ENCODE data around the gene SYTL3. TPM values are rescaled to one million over a fixed set of nuclear protein-coding genes. Genes with fewer than 3 reads are reported as not detected.

The SYTL3 gene
- total RNA-seq, 2 experiments from 2014 or later: 151 to 163 TPM

DNA sequence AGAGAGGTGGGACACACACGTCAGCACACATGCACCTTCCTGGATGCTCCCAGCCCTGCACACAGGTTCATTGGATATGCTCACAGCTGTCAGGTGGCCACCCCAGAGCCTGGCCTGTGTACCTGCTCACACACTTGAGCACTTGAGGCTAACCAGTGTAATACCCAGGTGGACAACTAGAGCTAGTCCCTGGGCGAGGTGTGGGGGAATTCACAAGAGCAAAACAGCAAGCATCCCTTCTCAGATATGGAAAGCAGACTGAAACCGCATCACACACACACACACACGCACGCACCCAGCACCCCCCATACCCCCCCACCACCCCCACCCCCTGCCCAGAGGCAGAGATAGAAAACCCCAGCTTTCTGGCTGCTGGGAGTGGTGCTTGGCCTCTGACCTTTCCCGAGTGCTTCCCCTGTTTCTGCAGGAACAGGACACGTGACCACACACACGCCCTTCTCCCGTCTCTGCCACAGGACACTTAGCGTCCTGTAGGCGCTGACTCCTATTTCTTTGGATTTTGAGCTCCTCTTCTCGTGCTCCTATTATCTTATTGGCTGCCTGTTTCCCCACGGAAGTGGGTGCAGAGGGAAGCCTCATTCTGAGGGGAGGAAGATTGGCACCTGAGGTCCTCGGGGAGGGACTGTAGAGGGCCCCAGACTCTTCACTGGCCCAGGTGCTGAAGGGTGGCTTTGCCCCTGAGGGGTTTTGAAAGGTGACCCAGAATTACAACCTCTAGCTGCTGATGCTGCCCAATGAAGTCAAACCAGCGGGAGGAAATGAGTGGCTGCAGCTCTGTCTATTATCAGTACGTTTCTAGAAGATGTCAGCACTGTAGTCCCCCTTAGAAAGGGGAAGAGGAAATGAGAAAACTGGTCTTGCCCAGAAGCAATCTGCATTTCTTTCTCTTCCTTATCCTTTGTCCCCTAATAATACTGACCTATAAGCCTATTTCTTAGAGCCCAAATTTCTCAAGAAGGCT is 65.8 kb downstream of the SYTL3 start:
- Mint-ChIP-seq H3K4me1 (ENCODE audit: low read depth) (peaks cover 51% of the 10 kb centered on the region), H3K4me3 (no peak overlapping the region), H3K9me3 (no peaks in the 10 kb centered on the region), H3K36me3 (ENCODE audit: low read depth) (peaks cover 76% of the 10 kb centered on the region), H3K27me3 (no peaks in the 10 kb centered on the region), H3K27ac (peak overlapping the region; percentile 3)
- ChIA-PET POLR2A (interaction anchor here (0.6 kb wide), 1 partner anchor 934 kb away, joined by 3 read pairs; no protein-coding TSS in a partner anchor), CTCF (interaction anchor here (1.0 to 1.6 kb wide), 4 partner anchors 10 to 257 kb away, joined by 3 to 7 read pairs (median 4); no protein-coding TSS in a partner anchor)
- DNase-seq (no peak), ATAC-seq (no peak)
- intact Hi-C loops (cut with micrococcal nuclease): loop anchor here (5.0 kb wide), 1 partner anchor 102 kb away; the partner anchor contains the start of gene EZR
- TF ChIP-seq, protein P1, sequence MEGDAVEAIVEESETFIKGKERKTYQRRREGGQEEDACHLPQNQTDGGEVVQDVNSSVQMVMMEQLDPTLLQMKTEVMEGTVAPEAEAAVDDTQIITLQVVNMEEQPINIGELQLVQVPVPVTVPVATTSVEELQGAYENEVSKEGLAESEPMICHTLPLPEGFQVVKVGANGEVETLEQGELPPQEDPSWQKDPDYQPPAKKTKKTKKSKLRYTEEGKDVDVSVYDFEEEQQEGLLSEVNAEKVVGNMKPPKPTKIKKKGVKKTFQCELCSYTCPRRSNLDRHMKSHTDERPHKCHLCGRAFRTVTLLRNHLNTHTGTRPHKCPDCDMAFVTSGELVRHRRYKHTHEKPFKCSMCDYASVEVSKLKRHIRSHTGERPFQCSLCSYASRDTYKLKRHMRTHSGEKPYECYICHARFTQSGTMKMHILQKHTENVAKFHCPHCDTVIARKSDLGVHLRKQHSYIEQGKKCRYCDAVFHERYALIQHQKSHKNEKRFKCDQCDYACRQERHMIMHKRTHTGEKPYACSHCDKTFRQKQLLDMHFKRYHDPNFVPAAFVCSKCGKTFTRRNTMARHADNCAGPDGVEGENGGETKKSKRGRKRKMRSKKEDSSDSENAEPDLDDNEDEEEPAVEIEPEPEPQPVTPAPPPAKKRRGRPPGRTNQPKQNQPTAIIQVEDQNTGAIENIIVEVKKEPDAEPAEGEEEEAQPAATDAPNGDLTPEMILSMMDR (IDR thresholded peaks at IDR 0.05): no peak

DNA sequence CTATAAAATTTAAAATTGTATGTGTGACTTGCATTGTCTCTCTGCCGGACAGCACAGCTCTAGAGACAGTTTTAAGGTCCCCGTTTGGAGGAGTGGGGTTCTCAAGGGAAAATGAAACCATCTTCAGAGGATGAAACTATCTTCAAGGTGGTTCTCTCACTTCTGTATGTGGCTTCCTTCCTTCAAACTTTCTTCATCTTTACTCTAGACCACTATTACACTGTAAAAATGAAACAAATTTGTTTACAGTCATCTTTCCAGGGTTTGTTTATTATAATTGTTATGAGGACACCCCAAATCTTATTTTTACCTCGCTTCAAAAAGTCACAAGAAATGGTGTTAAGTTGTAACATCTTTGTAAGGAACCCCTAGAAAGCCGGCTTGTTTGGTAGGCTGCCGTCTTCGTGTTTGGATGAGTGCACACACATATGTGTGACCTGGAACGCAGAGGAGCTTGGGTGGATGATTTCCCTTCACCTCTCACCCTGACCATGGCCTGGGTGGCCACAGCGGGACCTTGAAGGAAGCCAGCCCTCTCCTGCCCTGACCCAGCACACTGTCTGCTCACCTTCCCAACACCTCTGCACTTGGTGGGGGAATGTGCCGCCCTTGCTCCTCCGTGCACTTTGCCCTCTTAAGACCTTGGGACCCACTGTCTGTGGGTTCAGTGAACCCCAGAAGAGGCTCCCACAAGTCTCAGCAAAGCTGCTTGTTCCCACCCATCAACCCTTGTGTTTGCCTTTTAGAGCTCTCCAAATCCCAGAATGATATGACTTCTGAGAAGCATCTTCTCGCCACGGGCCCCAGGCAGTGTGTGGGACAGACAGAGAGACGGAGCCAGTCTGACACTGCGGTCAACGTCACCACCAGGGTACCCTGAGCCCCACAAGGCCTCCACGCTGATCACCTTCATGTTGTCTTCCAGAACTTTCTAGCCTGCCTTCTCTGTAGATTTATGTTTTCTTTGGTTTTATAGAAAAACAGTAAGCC is 67.8 kb downstream of the SYTL3 start:
- DNase-seq: no peak
- TF ChIP-seq, protein P1 (IDR thresholded peaks at IDR 0.05): no peak
- ATAC-seq: peak; percentile 23
- Mint-ChIP-seq H3K9me3 (no peaks in the 10 kb centered on the region), H3K27ac (peak overlapping the region; percentile 43), H3K36me3 (ENCODE audit: low read depth) (peaks cover 75% of the 10 kb centered on the region), H3K27me3 (no peaks in the 10 kb centered on the region), H3K4me3 (peak overlapping the region; percentile 13), H3K4me1 (ENCODE audit: low read depth) (peaks cover 60% of the 10 kb centered on the region)
- POLR2A ChIA-PET: interaction anchor here (0.6 to 2.4 kb wide), 4 partner anchors 10 to 158 kb away, joined by 3 to 12 read pairs (median 3); no protein-coding TSS in a partner anchor
- CTCF ChIA-PET: interaction anchor here (1.1 to 2.1 kb wide), 7 partner anchors 13 to 497 kb away, joined by 3 to 7 read pairs (median 3); no protein-coding TSS in a partner anchor
- intact Hi-C loops (cut with micrococcal nuclease): loop anchor here (5.0 kb wide), 1 partner anchor 100 kb away; the partner anchor contains the start of gene EZR

DNA sequence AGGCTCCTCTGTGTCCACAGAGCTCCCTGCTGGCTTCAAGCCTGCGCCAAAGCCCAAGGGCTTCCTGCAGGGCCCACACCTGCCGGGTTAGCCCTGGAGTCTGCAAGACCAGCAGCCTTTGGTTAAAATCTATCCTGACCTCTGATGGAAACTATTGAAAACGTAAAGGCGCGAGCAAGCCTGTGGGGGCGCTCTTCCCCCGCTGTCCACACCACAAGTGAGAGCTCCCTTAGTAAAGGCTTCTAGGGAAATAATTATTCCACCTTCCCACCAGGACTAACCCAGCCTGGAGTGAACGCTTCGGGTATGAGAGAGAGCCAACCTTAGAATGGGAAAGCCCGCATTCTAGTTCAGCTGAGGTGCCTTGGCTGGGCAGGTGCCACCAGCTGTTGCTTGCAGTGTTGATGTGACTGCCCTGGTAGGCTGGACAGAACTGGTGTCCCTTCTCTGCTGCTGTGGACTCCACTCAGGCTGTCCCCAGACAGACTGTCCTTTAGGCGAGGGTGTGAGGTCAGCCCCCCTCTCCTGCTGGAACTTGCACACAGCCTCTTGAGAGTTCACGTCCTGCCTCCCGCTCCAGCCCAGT is 68.7 kb downstream of the SYTL3 start:
- ChIA-PET CTCF (interaction anchor here (0.8 to 2.1 kb wide), 8 partner anchors 11 to 416 kb away, joined by 3 to 7 read pairs (median 3); no protein-coding TSS in a partner anchor), POLR2A (interaction anchor here (1.1 to 2.4 kb wide), 3 partner anchors 11 to 159 kb away, joined by 3 to 12 read pairs (median 5); no protein-coding TSS in a partner anchor)
- Mint-ChIP-seq H3K4me3 (no peak overlapping the region), H3K9me3 (no peaks in the 10 kb centered on the region), H3K27me3 (no peaks in the 10 kb centered on the region), H3K4me1 (ENCODE audit: low read depth) (peaks cover 57% of the 10 kb centered on the region), H3K36me3 (ENCODE audit: low read depth) (peaks cover 71% of the 10 kb centered on the region), H3K27ac (no peak overlapping the region)
- TF ChIP-seq, protein P1 (IDR thresholded peaks at IDR 0.05): peak; percentile 39
- intact Hi-C loops (cut with micrococcal nuclease): loop anchor here (5.0 kb wide), 1 partner anchor 99 kb away; the partner anchor contains the start of gene EZR
- DNase-seq: no peak
- ATAC-seq: no peak

DNA sequence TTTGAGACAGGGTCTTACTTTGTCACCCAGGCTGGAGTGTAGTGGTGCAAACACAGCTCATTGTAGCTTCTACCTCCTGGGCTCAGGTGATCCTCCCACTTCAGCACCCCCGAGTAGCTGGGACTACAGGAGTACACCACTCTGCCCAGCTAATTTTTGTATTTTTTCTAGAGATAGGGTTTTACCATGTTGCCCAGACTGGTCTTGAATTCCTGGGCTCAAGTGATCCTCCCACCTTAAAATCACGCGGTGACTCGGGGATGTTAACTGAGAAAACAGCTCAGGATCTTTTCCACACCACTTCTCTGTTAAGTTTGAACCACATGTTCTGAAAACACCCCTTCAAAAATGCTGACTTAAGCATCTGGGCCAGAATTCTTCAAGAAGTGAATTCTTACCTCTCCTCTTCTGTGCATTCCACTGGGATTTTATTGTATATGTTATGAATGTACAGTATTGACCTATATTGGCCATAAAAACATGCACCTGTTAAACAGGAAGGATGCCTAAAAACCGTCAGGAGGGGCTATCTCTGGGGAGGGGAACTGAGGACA is 72.4 kb downstream of the SYTL3 start:
- ChIA-PET CTCF (interaction anchor here (0.7 to 1.7 kb wide), 2 partner anchors 9 to 20 kb away, joined by 3 read pairs; no protein-coding TSS in a partner anchor), POLR2A (interaction anchor here (0.6 to 1.7 kb wide), 2 partner anchors 47 to 432 kb away, joined by 3 read pairs; no protein-coding TSS in a partner anchor)
- H3K9me3 Mint-ChIP-seq: no peaks in the 10 kb centered on the region
- H3K4me1 Mint-ChIP-seq (ENCODE audit: low read depth): peaks cover 35% of the 10 kb centered on the region
- intact Hi-C loops (cut with micrococcal nuclease): no loop called here
- peaks cover 73% of the 10 kb centered on the region for H3K36me3 Mint-ChIP-seq (ENCODE audit: low read depth)
- TF ChIP-seq, protein P1 (IDR thresholded peaks at IDR 0.05): no peak
- no peak overlapping the region for H3K27ac Mint-ChIP-seq
- H3K4me3 Mint-ChIP-seq: no peak overlapping the region
- DNase-seq (no peak), ATAC-seq (no peak)
- H3K27me3 Mint-ChIP-seq: no peaks in the 10 kb centered on the region
